Ovary (tissue), 1 donor: Measurements from ENCODE around the gene GPR162.

Experiments
- EP300 ChIP-seq: sonication (generic); formaldehyde crosslinking; IDR thresholded peaks from one replicate; pipeline ENCODE4 v1.6.1; 2017; ENCODE audit warnings: antibody characterized with exemption
- POLR2A ChIP-seq: fragments of 450-650 bp; IDR thresholded peaks from one replicate; pipeline ENCODE4 v1.6.1; 2017; ENCODE audit warnings: antibody characterized with exemption, mild to moderate bottlenecking, moderate library complexity

DNA sequence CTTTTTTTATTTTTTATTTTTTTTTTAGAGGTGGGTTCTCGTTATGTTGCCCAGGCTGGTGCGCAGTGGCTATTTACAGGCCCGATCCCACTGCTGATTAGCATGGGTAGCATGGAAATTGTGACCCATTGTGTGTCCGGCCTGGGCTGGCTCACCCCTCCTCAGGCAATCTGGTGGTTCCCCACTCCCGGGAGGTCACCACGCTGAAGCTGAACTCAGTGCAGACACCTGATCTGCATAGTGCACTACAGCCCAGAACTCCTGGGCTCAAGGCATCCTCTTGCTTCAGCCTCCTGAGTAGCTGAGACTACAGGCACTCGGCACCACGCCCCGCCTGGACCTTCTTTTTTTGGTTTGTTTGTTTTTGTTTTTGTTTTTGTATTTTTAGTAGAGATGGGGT lies 37.8 kb upstream of the GPR162 start:
- TF ChIP-seq POLR2A, result no peak
- no peak for TF ChIP-seq EP300
